ENCODE results near the gene CELF3.
"Not testable (repeated sequence)": the region's sequence is repeated elsewhere in the genome, so short reads cannot be mapped to it uniquely, and the experiment has no call there.

Gene CELF3

GRCh38 chr1:151703813-151704212 is 12.8 kb downstream of the CELF3 start:
- no peak for DNase-seq (ENCODE audit: low spot score)

GRCh38 chr1:151702936-151703335 is 13.7 kb downstream of the CELF3 start:
- DNase-seq (ENCODE audit: low spot score) = no peak

GRCh38 chr1:151701515-151701914 is 15.1 kb downstream of the CELF3 start:
- DNase-seq (ENCODE audit: low spot score) = no peak

GRCh38 chr1:151693057-151693651 is 23.4 kb downstream of the CELF3 start:
- peak; percentile 46 for DNase-seq (ENCODE audit: low spot score)

GRCh38 chr1:151692226-151692625 is 24.4 kb downstream of the CELF3 start:
- DNase-seq (ENCODE audit: low spot score) = no peak

- no peak for DNase-seq (ENCODE audit: low spot score)
Measured at GRCh38 chr1:151689494-151689893, 27.1 kb downstream of the CELF3 start.

GRCh38 chr1:151686561-151686960 is 30.0 kb downstream of the CELF3 start:
- DNase-seq (ENCODE audit: low spot score) = no peak

GRCh38 chr1:151684128-151684527 is 32.5 kb downstream of the CELF3 start:
- DNase-seq (ENCODE audit: low spot score) = no peak

- not testable (repeated sequence) for DNase-seq (ENCODE audit: low spot score)
Measured at GRCh38 chr1:151682901-151683300, 33.7 kb downstream of the CELF3 start.

GRCh38 chr1:151681923-151682322 is 34.7 kb downstream of the CELF3 start:
- DNase-seq (ENCODE audit: low spot score) = no peak

GRCh38 chr1:151680826-151681225 is 35.8 kb downstream of the CELF3 start:
- no peak for DNase-seq (ENCODE audit: low spot score)

- DNase-seq (ENCODE audit: low spot score) = no peak
Measured at GRCh38 chr1:151680391-151680790, 36.2 kb downstream of the CELF3 start.

GRCh38 chr1:151673407-151673806 is 43.2 kb downstream of the CELF3 start:
- no peak for DNase-seq (ENCODE audit: low spot score)

GRCh38 chr1:151670036-151670675 is 46.4 kb downstream of the CELF3 start:
- DNase-seq (ENCODE audit: low spot score) = not testable (repeated sequence)

GRCh38 chr1:151668090-151668489 is 48.5 kb downstream of the CELF3 start:
- DNase-seq (ENCODE audit: low spot score) = no peak

GRCh38 chr1:151661751-151662150 is 54.9 kb downstream of the CELF3 start:
- no peak for DNase-seq (ENCODE audit: low spot score)

GRCh38 chr1:151655371-151655770 is 61.2 kb downstream of the CELF3 start:
- no peak for DNase-seq (ENCODE audit: low spot score)

- DNase-seq (ENCODE audit: low spot score) = no peak
Measured at GRCh38 chr1:151653397-151653796, 63.2 kb downstream of the CELF3 start.

Measured in NAMALWA (cell line).